RPMI8226 (cell line): ENCODE results near the gene DNM2.
A peak's percentile ranks its signal among the peaks of the same experiment; 100 is the strongest.
"Not testable (repeated sequence)": the region's sequence is repeated elsewhere in the genome, so short reads cannot be mapped to it uniquely, and the experiment has no call there.

ENCODE experiments used
- DNase-seq: peaks from one replicate; pipeline ENCODE4 v3.0.0-alpha.2; 2015

The DNM2 gene

DNA sequence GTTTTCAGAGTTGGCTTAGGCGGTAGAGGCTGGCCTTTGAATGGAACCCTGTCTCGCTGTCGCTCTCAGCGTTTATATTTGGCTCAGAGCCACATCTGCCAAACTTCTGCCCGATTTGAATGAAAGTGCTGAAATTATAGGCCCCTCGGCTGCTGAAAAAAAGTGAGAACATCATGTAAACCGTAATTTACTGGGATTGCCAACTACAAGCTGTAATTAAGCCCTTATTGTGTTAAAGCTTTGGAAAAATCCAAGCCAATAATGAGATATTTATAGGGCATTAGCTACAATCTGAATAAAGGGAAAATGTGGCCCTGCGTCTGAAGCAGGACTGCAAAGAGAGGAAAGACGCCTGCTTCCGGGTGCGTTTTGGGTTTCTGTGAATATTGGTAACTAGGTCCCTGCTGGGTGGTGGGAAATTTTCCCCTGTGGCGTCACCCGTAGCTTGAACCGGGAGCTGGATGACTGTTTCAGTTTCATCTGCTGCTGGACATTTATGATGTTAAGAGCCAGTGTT is 9.9 kb downstream of the DNM2 start:
- no peak for DNase-seq

DNA sequence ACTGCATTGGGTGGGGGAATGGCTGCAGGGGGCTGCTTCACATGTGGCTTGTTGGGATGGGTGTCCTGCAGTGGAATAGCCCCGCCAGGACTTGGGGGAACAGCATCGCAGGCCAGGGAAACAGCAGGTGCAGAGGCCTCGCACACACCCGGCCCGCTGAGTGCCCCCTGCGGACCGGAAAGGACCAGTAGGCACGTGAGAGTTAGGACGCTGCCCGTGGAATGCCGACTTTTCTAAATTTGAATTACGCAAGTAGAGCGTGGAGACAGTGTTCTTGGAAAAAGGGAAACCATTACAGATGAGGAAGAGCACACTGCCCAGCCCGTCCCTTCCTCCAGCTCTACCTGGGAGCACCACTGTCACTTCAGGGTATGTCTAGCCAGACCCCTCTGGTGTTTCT is 11.5 kb downstream of the DNM2 start:
- no peak for DNase-seq

DNA sequence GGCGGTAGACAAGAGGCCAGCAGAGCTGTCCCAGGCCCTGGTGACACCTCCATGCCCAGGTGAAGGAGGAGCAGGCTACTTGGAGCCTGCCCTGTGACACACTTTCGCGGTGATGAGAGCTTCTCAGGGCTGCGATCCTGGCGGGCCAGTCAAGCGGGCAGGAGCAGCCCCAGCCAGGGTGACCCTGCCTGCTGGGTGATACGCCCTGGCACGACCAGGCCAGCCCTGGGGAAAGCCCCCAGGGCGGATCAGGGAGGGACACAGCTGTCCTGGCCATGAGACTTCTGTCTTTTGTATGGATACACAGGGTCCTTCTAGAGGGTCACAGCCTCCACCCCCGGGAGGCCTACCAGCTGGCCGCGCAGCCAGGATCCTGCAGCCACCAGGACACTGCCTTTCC is 13.1 kb downstream of the DNM2 start:
- DNase-seq = no peak

DNA sequence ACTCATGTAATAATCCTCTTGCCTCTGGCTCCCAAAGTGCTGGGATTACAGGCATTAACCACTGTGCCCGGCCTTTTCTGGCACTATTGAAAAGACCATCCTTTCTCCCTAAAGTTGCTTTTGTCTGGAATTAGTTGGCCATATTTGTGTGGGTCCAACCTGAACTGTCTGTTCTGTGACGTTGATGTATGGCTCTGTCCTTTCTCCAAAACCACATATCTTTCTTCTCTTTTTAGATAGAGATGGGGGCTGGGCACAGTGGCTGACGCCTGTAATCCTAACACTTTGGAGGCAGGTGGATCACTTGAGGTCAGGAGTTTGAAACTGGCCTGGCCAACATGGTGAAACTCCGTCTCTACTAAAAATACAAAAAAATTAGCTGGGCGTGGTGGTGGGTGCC is 17.9 kb downstream of the DNM2 start:
- DNase-seq = no peak

DNA sequence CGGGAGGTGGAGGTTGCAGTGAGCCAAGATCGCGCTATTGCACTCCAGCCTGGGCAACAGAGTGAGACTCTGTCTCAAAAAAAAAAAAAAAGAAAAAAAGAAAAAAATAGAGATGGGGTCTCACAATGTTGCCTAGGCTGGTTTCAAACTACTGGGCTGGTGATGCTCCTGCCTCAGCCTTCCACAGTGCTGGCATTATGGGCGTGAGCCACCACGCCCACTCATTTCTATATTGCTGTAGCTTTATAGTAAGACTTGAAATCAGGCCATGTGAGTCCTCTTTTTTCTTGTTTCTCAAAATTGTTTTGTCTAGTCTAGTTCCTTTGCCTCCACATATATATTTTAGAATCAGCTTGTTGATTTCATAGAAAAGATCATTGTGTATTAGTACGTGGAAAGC is 18.3 kb downstream of the DNM2 start:
- no peak for DNase-seq

DNA sequence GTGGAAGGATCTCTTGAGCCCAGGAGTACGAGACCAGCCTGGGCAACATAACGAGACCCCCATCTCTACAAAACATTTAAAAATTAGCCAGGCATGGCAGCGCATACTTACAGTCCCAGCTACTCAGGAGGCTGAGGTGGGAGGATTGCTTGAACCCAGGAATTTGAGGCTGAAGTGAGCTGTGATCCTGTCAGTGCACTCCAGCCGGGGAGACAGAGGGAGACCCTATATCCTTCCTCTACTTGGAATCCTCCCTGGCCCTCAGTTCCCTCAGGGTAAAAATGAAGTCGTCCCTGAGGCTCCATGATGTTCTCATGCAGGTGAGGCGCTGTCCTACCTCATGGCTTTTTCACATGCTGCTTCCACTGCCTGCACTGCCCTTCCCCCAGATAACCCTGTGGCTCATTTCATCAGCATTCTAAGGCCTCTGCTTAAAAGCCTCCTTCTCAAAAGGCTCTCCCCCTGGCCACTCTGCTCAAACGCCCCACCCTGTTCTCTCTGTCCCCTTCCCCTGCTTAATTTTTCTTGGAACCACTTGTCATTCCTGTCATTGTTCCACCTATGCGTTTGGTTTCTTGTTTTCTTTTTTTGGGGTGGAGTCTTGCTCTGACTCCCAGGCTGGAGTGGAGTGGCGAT is 19.2 kb downstream of the DNM2 start:
- no peak for DNase-seq

DNA sequence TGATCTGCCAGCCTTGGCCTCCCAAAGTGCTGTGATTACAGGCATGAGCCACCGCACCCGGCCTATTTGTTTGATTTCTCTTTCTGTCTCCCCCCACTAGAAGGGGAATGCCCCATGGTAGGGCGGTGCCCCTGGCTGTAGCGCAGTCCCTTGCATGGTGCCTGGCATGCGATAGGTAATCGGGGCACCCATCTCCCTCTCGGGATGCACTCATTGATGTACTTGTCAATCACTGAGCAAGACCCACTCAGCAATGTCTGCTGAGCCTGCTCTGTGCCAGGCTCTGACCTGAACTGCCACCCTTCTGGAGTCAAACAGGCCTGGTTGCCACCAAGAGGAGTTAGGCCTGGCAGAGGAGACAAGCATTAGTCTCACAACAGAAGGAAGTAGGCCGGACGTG is 19.8 kb downstream of the DNM2 start:
- DNase-seq = no peak

DNA sequence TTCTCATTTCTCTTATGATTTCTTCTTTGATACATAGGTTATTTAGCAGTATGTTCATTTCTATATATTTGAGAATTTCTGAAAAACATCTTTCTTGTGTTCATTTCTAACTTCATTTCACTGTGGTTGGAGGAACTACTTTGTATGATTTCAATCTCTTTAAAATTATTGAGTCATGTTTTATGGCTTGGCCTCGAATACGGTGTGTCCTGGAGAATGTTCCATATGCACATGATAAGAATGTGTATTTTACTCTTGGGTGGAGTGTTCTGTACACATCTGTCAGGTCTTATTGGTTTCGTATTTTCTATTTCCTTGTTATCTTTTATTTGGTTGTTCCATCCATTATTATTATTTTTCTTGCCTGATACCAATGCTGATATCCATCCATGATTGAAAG is 22.9 kb downstream of the DNM2 start:
- DNase-seq = no peak

DNA sequence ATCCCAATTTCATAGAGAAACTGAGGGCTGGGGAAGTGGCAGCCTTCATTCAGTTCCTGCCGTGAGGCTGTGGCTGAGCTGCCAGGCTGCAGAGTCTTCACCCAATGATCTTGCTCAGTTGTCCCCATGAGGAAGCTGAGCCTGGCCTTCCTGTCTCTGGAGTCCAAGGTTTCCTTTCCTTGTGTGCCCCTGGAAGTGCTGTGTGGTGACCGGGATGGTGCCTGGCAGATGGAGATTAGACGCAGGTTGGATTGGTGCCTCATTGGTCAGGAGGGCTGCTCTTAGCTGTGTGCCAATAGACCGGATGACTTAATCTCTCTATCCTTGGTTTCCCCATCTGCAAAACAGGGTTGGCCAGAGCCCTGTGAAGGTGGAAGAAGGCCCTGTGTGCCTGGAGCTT is 24.6 kb downstream of the DNM2 start:
- no peak for DNase-seq

DNA sequence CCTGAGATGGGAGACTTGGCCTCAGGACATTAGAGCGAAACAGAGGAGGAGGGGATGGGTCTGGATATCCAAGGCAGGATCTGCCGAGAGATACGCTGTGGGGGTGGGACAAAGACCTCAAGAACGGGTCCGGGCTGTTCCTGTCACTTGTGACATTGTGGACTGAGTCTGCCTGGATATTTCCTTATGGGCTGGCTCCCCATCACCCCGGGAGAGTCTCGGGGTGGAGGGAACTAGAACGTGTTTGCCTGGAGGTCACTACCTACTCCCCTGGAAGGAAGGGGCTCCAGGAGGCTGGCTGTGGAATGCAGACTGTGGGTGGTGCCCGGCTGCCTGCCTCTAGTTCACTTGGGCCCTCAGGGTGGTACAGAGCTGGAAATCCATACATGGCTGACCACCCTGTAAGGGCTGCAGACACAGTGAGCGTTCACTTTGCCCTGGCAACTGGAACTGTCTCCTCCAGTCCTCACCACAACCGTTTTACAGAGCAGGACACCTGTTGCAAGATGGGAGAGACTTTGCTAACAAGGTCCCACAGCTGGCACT is 26.4 kb downstream of the DNM2 start:
- DNase-seq = no peak

DNA sequence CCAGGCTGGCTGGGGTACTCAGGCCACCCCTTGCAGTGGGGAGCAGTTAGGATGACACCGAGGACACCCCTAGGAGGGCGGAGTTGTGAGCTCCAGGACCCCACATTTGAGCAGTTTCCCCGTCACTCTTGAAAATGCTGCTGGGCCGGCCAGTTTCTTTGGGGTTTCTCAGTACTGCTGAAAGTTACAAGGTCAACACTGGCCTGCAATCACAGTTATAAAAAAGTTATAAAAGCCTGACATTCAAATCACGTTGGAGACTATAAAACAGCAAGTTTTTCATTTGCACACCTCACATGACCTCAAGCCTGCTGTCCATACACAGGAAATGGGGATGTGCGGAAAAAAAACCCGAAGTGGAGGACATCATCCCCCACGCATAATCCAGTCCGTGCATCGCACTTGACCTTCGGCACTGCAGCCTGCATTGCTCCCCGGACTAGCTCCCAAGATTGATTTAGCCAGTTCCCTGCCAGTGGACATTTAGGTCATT is 27.0 kb downstream of the DNM2 start:
- no peak for DNase-seq

DNA sequence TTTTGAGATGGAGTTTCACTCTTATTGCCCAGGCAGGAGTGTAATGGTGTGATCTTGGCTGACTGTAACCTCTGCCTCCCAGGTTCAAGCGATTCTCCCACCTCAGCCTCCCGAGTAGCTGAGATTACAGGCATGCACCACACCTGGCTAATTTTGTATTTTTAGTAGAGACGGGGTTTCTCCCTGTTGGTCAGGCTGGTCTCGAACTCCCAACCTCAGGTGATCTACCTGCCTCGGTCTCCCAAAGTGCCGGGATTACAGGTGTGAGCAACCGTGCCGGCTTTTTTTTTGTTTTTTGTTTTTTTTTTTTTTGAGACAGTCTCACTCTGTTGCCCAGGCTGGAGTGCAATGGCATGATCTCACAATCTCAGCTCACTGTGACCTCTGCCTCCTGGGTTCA is 28.6 kb downstream of the DNM2 start:
- DNase-seq = not testable (repeated sequence)

DNA sequence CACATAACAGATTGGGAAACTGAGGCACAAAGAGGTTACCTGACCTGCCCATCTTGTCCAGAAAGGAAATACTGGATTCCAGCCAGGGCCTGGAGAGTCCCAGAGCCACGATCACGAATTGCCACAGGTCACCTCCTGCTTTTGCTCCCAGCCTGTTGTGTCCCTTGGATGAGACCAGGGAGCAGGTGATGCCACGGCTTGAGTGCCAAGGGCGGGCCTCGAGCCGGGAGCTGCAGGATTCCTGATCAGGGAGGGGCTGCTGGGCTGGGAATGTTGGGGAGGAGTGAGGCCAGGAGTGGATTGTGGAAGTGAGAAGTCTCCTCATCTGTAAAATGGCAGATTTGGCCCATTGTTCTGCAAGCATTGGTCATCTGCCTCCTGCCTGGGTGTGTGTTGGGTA is 29.4 kb downstream of the DNM2 start:
- no peak for DNase-seq

DNA sequence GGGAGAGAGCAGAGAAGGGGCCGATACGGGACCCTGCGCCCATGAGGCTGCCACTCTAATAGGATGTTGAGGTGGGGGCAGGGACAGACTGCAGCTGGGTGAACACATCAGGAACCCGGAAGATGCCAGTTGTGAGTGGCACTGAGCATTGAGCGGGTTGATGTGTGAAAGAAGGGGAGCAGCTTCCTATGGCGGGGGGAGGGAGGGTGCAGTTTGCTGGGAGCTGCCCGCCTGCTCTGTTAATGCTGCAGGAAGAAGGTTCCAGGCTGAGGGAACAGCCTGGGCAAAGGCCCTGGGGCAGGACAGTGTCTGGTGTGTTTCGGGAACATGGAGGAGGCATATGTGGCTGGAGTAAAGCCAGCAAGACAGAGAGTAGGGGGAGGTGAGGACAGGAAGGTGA is 29.8 kb downstream of the DNM2 start:
- DNase-seq = no peak

DNA sequence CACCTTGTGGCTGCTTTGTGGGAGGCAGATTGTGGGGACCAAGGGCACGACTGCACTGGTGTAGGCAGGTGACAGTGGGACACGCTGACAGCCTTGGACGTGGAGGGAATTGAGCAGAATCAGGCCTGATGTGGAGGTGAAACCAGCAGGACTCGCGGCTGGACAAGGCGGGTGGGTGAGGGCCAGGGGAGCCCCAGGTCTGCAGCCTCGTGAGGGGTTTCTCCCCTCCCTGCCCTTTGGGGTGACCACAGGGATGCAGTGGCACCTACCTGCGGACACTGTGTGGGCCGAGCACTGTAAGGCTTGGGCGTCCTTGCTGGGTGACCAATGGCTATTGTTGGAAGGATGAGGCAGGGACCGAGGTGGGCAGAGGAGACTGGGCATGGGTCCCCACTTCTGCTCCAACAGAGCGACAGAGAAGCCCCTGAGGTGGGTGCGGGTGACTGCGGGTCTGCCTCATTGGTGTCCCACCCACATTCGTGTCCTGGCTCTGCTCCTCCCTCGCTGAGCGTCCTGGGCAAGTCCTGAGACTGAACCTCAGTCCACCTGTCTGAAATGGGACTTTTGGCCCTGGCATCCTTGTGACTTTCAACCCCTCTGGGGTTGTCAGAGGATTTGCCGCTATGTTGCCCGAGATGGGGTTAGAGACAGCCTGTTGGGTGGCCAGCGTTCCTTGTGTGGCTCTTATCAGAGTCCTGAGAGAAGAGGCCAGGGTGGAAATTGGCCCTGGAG is 30.5 kb downstream of the DNM2 start:
- DNase-seq = no peak

DNA sequence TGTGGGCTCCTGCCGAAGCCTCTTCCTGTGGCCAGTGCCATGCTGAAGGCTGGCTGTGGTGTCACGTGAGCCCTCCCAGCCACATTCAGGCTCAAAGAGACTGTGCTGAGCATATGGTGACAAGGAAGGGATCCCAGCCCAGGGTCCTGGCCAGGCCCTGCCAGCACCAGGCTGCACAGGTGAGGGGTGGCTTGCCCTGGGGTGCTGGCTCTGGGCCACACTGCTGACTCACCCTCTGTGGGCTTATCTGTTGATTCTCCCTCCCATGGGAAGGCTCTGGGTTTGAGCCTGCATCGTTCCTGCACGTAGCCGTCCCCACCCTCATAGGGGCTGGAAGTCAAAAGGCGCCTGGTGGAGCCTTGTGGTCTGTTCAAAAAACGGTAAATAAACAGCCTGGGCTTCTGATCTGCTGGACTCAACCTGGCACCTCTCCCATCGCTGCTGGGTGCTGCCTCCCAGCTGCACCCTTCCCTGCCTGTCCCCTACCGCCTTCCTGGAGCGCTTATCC is 31.1 kb downstream of the DNM2 start:
- DNase-seq = peak; percentile 19

DNA sequence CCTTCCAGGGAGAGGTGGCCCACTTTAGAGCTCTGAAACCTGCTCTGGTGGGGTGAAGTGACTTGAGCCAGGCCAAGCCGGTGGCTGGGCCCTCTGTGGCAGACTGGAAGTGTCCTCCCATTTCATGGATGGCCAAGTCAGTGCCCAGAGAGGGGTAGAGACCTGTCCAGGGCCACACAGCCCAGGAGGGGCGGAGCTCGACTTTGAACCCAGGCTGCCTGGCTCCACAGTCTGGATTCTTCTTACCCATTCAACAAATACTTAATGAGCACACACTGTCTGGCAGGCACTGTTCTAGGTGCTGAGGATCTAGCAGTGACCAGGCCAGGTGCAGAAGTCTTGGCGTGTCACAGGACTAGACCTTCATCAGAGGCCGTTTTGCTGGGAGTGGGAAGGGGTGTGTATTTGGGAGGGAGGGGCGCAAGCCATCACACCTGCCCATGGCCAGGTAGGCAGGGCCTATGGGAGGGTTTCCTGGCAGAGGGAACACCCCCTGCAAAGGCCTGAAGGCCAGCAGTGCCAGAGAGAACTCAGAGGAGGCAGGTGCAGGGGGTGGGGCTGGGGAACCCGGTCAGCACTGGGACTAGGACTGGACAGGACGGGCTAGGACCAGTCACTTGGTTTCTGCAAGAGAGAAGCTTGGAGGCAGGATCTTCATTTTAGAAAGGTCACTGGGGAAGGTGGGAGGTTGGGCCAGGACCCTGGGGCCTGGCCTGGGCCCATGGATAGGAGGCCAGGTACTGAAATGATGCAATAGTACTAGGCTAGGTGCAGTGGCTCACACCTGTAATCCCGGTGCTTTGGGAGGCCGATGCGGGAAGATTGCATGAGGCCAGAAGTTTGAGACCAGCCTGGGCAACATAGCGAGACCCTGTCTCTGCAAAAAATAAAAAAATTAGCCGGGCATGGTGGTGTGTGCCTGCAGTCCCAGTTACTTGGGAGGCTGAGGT is 31.8 kb downstream of the DNM2 start:
- DNase-seq = no peak

DNA sequence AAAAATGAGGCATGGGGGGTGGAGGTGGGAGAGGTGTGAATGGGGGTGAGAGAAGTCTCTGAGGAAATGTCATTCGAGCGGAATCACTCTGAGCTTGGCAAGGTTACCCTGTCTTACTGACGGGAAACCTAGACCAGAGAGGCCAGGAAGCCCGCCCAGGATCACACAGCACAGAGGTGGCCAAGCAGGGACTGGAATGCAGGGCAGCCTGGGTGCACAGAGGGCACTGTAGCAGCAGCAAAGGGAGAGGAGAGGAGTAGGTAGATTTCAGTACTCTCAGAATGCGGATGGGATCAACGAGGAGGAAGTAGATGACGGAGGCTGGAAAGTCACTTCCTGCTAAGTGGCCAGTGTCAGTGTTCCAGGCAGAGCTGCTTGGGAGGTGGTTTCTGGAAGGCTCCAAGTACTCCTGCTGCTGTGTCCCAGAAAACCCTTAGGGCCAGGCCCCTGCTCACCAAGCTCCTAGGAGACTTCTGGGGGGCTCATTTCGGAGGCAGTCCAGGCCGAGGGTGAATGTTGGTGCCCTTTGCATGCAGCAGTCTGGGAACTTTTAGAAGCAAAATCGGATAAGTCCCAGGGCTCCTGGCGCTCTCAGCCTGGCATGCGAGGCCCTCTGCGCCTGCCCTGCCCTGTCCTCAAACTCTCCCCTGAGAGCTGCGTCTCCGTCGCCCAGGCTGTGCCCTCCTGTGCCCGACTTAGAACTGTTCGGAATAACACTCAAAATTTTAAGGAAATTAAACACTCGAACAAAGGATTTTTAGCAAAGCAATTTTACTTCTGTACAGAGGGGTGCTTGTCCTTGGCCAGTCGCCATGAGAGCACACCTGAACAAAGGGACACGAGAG is 33.5 kb downstream of the DNM2 start:
- no peak for DNase-seq

DNA sequence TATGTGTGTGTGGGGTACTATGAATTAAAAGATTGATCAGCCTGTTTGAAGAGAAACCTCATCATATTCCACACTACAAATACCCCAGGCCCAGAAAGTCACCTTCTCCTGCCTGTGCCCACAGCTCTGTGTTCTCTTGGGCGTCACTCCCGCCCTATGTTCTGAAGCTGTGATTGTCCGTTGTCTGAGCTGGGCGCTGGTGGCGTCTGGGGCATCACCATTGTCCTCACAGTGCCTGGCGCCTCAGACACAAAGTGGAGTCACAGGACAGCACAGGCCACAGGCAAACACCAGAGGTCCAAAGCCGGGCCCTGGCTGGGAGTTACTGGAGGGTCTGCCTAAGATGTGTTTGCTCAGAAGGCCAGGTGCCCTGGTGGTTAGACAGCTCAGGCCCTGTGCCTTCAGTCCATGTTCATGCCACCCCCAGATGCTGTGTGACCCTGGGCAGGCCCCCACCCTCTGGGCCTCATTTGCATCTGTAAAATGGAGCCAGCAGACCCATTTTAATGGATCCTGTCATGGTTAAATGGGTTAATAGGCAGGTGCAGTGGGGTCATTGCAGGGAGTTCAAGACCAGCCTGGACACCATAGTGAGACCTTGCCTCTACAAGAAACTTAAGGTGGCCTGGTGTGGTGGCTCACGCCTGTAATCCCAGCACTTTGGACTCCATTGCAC is 34.5 kb downstream of the DNM2 start:
- no peak for DNase-seq

DNA sequence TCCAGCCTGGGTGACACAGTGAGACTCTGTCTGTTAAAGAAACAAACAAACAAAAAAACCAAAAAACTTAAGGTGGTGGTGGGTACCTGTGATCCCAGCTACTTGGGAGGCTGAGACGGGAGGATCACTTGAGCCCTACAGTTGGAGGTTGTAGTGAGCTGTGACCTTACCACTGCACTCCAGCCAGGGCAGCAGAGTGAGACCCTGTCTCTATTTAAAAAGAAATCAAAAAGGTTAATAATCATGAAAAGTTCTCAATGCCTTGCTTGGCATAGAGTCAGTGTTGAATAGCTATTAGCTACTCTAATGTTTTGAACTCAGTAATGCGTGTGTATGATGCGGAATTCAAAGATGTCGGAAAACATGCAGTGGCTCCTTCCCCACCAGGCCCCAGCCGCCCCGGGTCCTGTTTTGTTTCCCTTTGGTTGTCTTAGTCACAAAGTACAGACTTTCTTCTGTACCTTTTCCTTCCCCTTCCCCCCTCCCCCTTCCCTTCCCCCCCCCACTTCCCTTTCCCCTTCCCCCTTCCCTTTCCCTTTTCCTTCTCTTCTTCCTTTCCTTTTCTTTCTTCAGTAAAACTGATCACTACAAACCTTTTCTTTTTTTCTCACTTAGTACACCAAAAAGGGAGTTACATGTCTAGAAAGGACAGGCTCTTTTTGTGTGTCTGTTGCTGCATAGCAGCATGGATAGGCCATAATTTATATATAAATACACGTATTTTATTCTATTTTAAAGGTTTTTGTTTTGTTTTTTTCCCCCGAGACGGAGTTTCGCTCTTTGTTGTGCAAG is 35.2 kb downstream of the DNM2 start:
- no peak for DNase-seq
